Measurements from ENCODE around the gene BMX.

The BMX gene

DNA sequence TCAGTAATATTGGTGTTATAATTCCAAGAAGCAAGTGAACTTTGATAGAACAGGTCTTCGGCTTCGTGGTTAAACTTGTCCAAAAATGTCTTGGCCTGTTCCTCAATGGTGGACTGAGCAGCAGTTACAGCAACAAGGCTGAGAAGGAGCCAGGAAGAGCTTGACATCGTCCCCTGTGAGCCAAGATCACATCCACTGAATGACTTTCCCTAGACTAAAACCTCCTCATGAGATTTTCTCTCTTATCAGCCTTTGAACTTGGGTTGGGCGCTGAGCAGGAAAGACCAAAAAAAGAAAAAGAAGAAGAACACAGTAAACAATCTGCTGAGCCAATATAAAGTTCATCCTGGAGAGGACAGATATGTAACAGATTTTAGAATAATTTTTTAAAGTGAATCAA, 100.1 kb downstream of the BMX start, which contains the start of gene ACE2:
ACE2 (minus strand) TSS at position 216 of the 400 bp plus-strand sequence; CDS start at position 167, 49 bp downstream.
- H3K27me3 ChIP-seq (ENCODE audit: low read depth, low read length): no peaks in the 10 kb centered on the region
- H3K9me3 ChIP-seq (ENCODE audit: insufficient read depth, low read length): no peaks in the 10 kb centered on the region
- no peak within 1 kb of the TSS for H3K9ac ChIP-seq (ENCODE audit: low read length)
- H2AFZ ChIP-seq (ENCODE audit: low read depth, low read length): no peak within 1 kb of the TSS
- no peaks in the 10 kb centered on the region for H3K79me2 ChIP-seq (ENCODE audit: low read length)
- H4K20me1 ChIP-seq (ENCODE audit: insufficient read depth, low read length): no peaks in the 10 kb centered on the region
- no peak within 1 kb of the TSS for H3K4me2 ChIP-seq (ENCODE audit: low read length)
- H3K27ac ChIP-seq (ENCODE audit: low read length): no peak within 1 kb of the TSS
- peaks cover 10% of the 10 kb centered on the region for H3K4me1 ChIP-seq (ENCODE audit: low read length)
- TF ChIP-seq, protein P1, sequence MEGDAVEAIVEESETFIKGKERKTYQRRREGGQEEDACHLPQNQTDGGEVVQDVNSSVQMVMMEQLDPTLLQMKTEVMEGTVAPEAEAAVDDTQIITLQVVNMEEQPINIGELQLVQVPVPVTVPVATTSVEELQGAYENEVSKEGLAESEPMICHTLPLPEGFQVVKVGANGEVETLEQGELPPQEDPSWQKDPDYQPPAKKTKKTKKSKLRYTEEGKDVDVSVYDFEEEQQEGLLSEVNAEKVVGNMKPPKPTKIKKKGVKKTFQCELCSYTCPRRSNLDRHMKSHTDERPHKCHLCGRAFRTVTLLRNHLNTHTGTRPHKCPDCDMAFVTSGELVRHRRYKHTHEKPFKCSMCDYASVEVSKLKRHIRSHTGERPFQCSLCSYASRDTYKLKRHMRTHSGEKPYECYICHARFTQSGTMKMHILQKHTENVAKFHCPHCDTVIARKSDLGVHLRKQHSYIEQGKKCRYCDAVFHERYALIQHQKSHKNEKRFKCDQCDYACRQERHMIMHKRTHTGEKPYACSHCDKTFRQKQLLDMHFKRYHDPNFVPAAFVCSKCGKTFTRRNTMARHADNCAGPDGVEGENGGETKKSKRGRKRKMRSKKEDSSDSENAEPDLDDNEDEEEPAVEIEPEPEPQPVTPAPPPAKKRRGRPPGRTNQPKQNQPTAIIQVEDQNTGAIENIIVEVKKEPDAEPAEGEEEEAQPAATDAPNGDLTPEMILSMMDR (IDR thresholded peaks at IDR 0.05; ENCODE audit: low read depth, low read length): no peak
- no peak for TF ChIP-seq EZH2phosphoT487 (IDR thresholded peaks at IDR 0.05; ENCODE audit: low read depth)
- H3K36me3 ChIP-seq (replicated peaks; ENCODE audit: low read depth, low read length): no peaks in the 10 kb centered on the region
- no peak within 1 kb of the TSS for H3K4me3 ChIP-seq (ENCODE audit: low read length)

DNA sequence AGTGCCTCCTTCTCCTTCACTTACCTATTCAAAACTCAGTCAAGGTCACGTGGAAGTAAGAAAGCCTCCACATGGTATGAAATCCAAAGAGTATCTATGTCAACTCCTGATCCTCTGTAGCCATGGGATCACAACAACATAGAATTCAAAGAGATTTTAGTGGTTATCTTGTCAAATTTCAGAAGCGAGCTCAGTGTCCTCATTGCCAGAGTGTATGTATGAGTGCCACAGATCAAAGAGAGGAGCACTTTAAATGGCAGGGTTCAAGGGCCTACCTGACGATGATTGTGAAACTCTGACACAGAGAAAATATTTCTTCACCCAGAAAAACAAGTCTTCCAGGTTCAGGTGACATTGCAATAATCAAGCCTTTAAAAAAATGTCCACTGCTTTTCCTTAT, 101.3 kb downstream of the BMX start:
- no peak overlapping the region for H3K27ac ChIP-seq (ENCODE audit: low read length)
- H3K4me3 ChIP-seq (ENCODE audit: low read length): no peak overlapping the region
- H3K27me3 ChIP-seq (ENCODE audit: low read depth, low read length): no peaks in the 10 kb centered on the region
- H3K4me1 ChIP-seq (ENCODE audit: low read length): no peaks in the 10 kb centered on the region; the same call in 1 of the 2 replicates
- H3K4me2 ChIP-seq (ENCODE audit: low read length): no peak overlapping the region
- no peak overlapping the region for H2AFZ ChIP-seq (ENCODE audit: low read depth, low read length)
- no peaks in the 10 kb centered on the region for H3K36me3 ChIP-seq (replicated peaks; ENCODE audit: low read depth, low read length)
- H3K9me3 ChIP-seq (ENCODE audit: insufficient read depth, low read length): no peaks in the 10 kb centered on the region
- TF ChIP-seq EZH2phosphoT487 (IDR thresholded peaks at IDR 0.05; ENCODE audit: low read depth): no peak
- TF ChIP-seq, protein P1 (IDR thresholded peaks at IDR 0.05; ENCODE audit: low read depth, low read length): no peak
- no peak overlapping the region for H3K9ac ChIP-seq (ENCODE audit: low read length)
- no peaks in the 10 kb centered on the region for H4K20me1 ChIP-seq (ENCODE audit: insufficient read depth, low read length)
- H3K79me2 ChIP-seq (ENCODE audit: low read length): no peaks in the 10 kb centered on the region

DNA sequence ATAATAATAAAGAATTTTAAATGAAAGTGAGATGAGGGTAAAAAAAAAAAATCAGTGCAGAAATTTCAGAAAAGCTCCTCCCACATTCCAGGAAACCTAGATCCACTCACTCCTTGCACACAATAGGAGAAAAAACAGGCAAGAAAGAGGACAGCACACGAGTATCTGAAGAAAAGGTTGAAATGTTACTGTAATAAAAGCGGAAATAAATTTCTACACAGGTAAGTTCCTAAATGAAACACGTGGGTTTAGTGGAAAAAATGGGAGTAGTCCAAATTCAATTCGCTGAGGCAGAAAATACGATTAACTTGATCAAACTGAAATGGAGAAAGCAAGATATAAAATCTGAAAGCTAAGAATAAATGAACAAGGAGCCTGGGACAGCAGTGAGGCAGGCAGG, 102.2 kb downstream of the BMX start:
- H2AFZ ChIP-seq (ENCODE audit: low read depth, low read length): no peak overlapping the region
- no peak overlapping the region for H3K4me2 ChIP-seq (ENCODE audit: low read length)
- no peaks in the 10 kb centered on the region for H3K79me2 ChIP-seq (ENCODE audit: low read length)
- H3K27ac ChIP-seq (ENCODE audit: low read length): no peak overlapping the region
- H4K20me1 ChIP-seq (ENCODE audit: insufficient read depth, low read length): no peaks in the 10 kb centered on the region
- no peak overlapping the region for H3K4me3 ChIP-seq (ENCODE audit: low read length)
- no peaks in the 10 kb centered on the region for H3K9me3 ChIP-seq (ENCODE audit: insufficient read depth, low read length)
- no peaks in the 10 kb centered on the region for H3K27me3 ChIP-seq (ENCODE audit: low read depth, low read length)
- no peaks in the 10 kb centered on the region for H3K4me1 ChIP-seq (ENCODE audit: low read length)
- no peaks in the 10 kb centered on the region for H3K36me3 ChIP-seq (replicated peaks; ENCODE audit: low read depth, low read length)
- TF ChIP-seq EZH2phosphoT487 (IDR thresholded peaks at IDR 0.05; ENCODE audit: low read depth): no peak
- TF ChIP-seq, protein P1 (IDR thresholded peaks at IDR 0.05; ENCODE audit: low read depth, low read length): no peak
- no peak overlapping the region for H3K9ac ChIP-seq (ENCODE audit: low read length)

DNA sequence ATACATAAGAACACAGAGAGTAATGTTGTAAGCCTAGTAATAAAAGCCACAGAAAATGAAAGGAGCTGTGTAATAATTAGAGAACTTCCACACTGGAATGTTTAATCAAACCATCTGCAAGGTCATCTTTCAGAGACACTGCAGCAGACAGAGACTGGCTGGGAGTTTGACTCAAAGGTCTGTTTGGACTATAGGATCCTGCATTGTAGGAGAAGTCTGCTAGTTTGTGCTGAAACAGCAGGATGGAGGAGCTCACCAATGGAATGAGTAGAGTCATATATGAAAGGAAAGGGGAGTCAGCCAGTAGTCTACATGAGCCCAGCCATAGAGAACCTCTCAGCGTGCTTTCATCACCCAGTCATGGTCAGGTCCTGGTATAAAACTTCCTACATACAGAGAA, 104.6 kb downstream of the BMX start:
- Histone ChIP-seq H3K4me1 (ENCODE audit: low read length) (no peaks in the 10 kb centered on the region), H3K27ac (ENCODE audit: low read length) (no peak overlapping the region), H3K36me3 (replicated peaks; ENCODE audit: low read depth, low read length) (no peaks in the 10 kb centered on the region), H4K20me1 (ENCODE audit: insufficient read depth, low read length) (no peaks in the 10 kb centered on the region), H3K4me3 (ENCODE audit: low read length) (no peak overlapping the region), H3K9ac (ENCODE audit: low read length) (no peak overlapping the region), H2AFZ (ENCODE audit: low read depth, low read length) (no peak overlapping the region), H3K79me2 (ENCODE audit: low read length) (no peaks in the 10 kb centered on the region), H3K9me3 (ENCODE audit: insufficient read depth, low read length) (no peaks in the 10 kb centered on the region), H3K27me3 (ENCODE audit: low read depth, low read length) (no peaks in the 10 kb centered on the region), H3K4me2 (ENCODE audit: low read length) (no peak overlapping the region)
- TF ChIP-seq, protein P1 (IDR thresholded peaks at IDR 0.05; ENCODE audit: low read depth, low read length): no peak
- TF ChIP-seq EZH2phosphoT487 (IDR thresholded peaks at IDR 0.05; ENCODE audit: low read depth): no peak

Measured in OCI-LY3 (cell line).